Ramos (cell line): ENCODE results near the gene JOSD2.
"Not testable (repeated sequence)": the region's sequence is repeated elsewhere in the genome, so short reads cannot be mapped to it uniquely, and the experiment has no call there.

Experiments used
- in situ Hi-C: fragments of 300-500 bp; cut with MboI; formaldehyde crosslinking; loops from one replicate; pipeline ENCODE4 v1.14.3; 2022; ENCODE audit warnings: low sequenced_read_pairs; ENCODE audit not compliant: unreplicated experiment

Gene JOSD2

GRCh38 chr19:50547385-50548190, 36.6 kb upstream of the JOSD2 start:
- in situ Hi-C loops = no loop called here

DNA sequence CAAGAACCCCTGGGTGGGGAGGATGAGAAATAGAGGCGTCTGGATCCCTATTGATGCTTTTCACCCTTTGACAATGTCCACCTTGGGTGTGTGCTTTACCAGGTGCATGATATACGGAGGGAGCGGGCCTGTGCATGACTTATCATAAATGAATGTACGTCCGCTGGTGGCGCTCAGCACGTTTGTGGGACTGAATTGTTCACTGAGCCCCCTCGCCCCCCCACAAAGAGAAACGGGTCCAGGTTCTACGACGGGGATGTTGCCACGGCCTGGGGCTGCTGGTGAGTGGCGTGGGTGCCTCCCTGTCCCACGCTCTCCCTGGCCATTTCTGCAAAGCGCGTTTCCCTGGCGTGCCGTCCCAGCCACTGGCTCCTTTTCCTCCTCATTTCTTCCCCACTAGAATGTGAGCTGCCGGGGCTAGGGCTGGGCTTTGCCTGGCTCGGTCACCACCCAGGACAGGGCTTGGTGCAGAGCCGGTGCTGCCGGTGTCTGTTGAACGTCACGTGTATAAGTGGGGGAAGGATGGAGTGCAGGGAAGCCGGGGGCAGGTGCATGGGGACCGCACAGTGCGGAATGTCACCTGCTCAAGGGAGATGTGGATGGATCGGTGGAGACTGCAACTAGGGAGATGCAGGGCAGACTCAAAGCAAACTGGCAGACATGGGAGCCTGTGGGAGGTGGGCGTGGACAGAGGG, 35.7 kb upstream of the JOSD2 start:
- in situ Hi-C loops = no loop called here

DNA sequence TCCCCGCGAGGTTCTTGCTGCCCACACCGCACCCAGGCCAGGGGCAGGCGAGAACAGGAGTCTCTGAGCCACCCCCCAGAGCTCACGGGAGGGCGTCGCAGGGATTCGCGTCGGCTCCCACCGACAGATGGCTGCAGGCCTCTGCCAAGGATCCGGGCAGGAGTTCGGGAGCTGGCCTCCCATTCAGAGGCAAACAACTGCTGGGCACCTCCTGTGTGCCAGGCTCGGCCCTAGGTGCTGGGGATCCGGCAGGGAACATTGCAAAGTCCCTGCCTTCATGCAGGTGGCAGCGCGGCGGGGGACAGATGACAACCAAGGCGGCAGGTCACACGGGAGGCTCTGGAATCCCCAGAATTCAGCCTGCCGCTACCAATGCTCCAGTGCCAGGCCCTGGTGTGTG, 32.0 kb upstream of the JOSD2 start:
- in situ Hi-C loops = no loop called here

GRCh38 chr19:50537769-50538230, 26.8 kb upstream of the JOSD2 start:
- in situ Hi-C loops = loop anchor here (5.0 kb wide), 1 partner anchor 245 kb away; no protein-coding TSS in a partner anchor

- in situ Hi-C loops = loop anchor here (5.0 kb wide), 1 partner anchor 245 kb away; no protein-coding TSS in a partner anchor
Measured at GRCh38 chr19:50537306-50537685, 26.3 kb upstream of the JOSD2 start.

GRCh38 chr19:50536662-50537305, 25.8 kb upstream of the JOSD2 start:
- in situ Hi-C loops = loop anchor here (5.0 kb wide), 1 partner anchor 246 kb away; no protein-coding TSS in a partner anchor

- in situ Hi-C loops = loop anchor here (5.0 kb wide), 1 partner anchor 247 kb away; no protein-coding TSS in a partner anchor
Measured at GRCh38 chr19:50535672-50536187, 24.7 kb upstream of the JOSD2 start.

DNA sequence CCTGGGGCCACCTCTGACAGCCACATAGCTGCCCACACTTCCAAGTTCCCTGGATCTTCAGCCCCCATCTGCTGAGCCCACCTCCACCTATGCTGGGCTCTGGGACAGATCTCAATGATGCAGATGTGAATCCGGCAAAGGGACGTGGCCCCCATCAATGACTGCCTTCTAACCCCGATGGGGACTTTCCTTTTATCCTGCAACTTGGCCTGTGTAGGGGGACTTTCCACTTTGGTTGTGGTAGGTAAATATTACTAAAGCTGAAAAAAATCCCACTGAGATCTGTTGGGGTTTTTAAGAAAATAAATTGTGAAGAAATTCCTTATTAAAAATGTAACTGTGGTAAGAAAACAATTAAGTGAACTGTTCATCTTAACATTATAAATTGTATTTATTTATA, 23.5 kb upstream of the JOSD2 start:
- in situ Hi-C loops = no loop called here

- in situ Hi-C loops = no loop called here
Measured at GRCh38 chr19:50532952-50533351, 22.0 kb upstream of the JOSD2 start.

- in situ Hi-C loops = no loop called here
Measured at GRCh38 chr19:50531171-50531612, 20.2 kb upstream of the JOSD2 start.

- in situ Hi-C loops = not testable (repeated sequence)
Measured at GRCh38 chr19:50528052-50528451, 17.1 kb upstream of the JOSD2 start.

DNA sequence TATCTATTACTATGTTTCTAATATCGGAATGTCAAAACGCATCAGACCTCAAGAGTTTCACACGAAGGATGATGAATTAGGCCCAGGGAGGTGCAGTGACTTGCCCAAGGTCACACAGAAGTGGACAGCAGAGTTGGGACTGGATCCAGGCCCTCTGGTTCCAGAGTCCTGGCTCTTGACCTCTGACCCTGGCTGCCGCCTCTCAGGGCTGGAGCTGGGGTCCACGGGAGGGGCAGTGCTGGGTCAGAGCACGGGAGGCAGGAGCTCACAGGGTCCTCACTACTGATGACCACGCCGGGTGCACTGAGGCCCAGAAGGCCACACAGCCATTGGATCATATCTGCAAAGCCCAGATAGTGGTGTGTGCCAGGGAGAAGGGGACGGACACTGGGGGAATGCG, 11.9 kb upstream of the JOSD2 start:
- in situ Hi-C loops = no loop called here

GRCh38 chr19:50520822-50521465, 10.0 kb upstream of the JOSD2 start:
- in situ Hi-C loops = no loop called here

DNA sequence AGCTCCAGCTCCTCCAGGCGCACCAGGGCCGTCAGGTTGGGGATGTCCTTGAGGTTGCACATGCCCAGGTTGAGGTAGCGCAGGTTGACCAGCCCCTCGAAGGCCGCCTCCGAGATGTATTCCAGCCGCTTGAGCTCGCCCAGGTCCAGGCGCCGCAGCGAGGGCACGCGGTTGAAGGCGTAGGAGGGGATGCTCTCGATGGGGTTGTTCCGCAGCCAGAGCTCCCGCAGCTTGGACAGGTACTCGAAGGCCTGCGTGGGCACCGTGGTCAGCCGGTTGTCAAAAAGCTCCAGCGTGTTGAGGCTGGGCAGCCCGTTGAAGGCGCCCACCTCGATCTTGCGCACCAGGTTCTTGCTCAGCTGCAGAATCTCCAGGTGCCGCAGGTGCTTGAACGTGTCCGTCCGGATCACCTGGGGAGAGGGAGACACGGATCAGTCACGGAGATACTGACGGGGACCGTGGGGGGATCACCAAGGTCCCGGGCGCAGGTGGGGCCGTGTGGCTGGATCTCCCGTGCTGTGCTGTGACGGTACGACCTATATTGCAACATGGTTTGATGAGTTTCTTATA, 8.1 kb upstream of the JOSD2 start:
- in situ Hi-C loops = no loop called here

GRCh38 chr19:50518091-50519005, 7.4 kb upstream of the JOSD2 start:
- in situ Hi-C loops = no loop called here

DNA sequence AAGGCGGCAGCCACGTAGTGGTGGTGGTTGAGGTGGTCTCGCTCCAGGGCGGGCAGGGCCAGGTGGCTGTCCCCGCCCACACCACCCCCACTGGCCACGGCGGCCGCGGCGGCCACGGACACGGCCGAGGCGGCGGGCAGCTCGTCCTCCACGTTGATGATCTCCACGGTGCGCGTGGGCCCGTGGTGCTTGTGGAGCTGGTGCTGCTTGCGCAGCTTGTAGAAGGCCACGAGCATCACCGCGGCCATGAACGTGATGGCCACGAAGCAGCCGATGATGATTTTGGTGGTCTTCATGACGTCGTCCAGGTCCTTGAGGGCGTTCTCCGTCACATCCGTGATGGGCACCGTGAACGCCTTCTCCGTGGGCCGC, 6.7 kb upstream of the JOSD2 start:
- in situ Hi-C loops = no loop called here

DNA sequence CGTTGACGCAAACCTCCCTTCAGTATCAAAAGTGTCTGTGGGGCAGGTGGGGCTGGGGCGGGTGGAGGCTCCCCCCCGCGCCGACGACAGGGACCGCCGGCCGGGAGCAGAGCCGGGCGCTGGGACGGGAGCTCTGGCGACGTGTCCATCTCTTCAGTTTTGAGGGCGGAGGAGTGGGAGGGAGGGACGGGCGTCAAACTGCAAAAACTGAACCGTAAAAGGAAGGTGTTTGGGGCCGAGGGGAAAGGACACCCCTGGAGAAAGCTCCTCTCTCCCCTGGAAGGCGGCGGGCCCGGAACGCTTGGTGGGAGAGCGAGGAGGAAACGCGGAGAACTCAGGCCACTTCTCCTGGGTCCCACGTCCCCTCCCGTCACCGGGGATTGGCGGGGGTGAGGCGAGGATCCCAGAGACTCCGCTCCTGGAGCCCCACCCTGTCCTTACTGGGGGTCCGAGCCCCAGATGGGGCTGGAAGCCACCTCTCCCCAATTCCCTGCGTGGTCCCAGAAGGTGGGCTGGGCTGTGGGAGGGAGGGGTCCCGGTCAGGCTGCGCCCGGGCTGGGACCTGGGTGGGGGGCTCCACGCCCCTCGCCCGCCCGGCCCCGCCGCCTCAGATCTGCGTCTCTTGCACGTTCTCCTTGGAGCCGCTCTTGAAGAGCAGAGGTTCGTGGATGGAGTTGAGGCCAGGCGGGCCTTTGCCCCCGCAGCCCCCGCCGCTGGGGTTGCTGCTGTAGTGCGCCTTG, 6.1 kb upstream of the JOSD2 start:
- in situ Hi-C loops = no loop called here

DNA sequence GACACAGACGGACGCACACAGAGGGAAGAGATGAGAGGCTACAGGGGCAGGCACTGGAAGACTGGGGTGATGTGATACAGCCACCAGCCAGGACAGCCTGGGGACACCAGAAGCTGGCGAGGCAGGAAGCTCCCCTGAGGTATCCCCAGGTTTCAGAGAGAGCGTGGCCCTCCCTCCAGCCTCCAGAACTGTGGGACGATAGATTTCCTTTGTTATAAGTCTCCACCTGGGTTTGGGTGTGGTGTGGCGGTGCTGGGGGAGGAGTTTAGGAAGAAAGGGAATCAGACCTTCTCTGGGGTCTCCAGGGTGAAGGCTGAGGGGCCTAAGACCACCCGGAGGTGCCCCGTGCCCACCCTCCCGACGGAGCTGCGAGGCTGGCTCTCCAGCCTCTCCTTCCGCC, 5.5 kb upstream of the JOSD2 start:
- in situ Hi-C loops = no loop called here
